Stimulated activated CD4-positive, alpha-beta T cell treated with anti-CD3 and anti-CD28 coated beads, Interleukin-12 subunit alpha, Interleukin-12 subunit beta, amount 100 ng/mL, for 48 hours (primary cell): ENCODE measurements around the gene CHURC1.

Experiments used
- DNase-seq, 3 donors: peaks; one replicate each; pipeline ENCODE4 v3.0.0-alpha.2; 2020; ENCODE audit warnings: low read depth in 2 of 3, low spot score in 1 of 3

CHURC1 gene

DNA sequence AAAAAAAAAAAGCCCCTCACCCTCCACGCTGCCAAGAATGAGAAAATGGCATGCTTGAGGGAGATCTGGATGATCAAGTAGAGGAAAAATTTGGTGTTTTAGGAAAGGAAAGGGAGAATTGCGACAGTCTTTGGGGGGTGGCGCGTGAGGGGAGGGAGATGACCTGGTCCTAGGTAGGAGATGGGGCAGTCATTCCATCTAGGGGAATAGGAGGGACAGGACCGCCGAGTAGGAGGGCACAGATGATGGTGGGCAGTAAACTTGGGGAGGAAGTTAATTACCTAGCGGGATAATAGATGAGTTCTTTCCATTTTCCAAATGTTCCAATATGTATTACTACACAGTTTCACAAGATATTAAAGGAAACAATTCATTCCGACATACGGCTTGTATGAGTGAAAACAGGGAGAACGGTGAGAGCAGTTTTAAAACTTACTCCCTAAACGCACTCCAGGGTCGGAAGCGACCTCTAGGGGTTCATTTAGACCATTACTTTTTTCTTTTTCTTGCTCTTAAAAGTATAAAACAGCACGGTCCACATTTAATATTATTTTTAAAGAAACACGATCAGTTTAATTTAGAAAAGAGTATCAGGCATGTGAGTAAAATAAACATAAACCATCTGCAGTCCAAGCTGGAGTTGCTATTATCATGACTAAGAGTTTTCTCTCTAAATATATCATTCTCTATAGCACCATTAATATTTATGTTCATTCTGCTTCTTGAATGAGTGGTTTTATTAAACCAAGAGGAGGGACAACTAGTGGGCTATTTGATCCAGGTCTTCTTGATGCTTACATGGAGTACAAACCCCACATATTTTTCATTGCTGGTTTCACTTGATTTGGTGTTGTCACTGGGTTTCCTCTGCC is 69.4 kb downstream of the CHURC1 start:
- no peak for DNase-seq
